ENCODE measurements around the gene ZNF581. TPM values are rescaled to one million over a fixed set of nuclear protein-coding genes. Genes with fewer than 3 reads are reported as not detected.

Gene ZNF581
- total and polyA plus RNA-seq, 11 donors, result 4.7 to 12.7 (median 7.2) TPM

DNA sequence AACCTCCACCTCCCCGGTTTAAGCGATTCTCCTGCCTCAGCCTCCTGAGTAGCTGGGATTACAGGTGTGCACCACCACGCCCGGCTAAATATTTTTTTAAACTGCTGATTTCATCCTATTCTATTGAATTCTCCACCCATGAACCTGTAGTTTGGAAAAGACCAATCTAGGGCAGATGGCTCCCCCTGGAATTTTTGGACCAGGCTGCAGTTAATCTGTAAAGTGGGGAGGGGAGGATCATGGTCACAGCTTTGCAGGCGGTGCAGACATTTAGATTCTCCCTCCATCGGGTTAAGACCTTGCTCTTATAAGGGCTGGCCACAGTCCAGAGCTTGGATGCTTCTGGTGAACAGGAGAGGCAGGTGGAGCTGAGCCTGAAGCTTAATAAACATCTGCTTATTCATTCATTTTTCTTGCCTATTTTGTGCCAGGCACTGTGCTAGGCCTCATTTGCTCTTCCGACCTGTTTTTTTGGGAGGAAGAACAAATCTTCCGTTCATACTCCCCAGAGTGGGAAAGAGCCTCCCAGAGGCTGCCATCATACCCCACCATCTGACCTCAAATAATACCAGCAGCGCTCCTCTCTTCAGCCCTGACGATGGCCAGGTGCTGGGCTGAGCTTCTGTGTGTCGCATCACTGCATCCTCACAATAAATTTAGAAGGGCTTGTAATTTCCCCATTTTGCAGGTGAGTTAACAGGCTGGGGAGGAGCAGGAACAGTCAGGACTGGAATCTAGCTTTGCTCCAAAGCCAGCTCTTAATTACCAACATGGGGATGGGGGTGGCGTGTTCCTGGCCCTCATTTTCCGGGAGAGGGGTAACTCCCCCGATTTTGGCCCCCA lies 3.7 kb downstream of the ZNF581 start:
- DNase-seq, result no peak
- no peak for ATAC-seq
- intact Hi-C loops (cut with DNase I), result no loop called here
- Histone ChIP-seq H3K27ac (peak overlapping the region in 11 of 12 donors; percentile 77 to 93 (median 88)), H3K4me3 (peak overlapping the region in 11 of 12 donors; percentile 68 to 96 (median 86)), H3K36me3 (peaks cover 0 to 19% (median 13%) of the 10 kb centered on the region in 9 donors), H3K4me1 (peaks cover 10 to 53% (median 39%) of the 10 kb centered on the region in 12 donors), H3K9me3 (no peaks in the 10 kb centered on the region), H3K27me3 (no peaks in the 10 kb centered on the region)
- TF ChIP-seq, protein P1, sequence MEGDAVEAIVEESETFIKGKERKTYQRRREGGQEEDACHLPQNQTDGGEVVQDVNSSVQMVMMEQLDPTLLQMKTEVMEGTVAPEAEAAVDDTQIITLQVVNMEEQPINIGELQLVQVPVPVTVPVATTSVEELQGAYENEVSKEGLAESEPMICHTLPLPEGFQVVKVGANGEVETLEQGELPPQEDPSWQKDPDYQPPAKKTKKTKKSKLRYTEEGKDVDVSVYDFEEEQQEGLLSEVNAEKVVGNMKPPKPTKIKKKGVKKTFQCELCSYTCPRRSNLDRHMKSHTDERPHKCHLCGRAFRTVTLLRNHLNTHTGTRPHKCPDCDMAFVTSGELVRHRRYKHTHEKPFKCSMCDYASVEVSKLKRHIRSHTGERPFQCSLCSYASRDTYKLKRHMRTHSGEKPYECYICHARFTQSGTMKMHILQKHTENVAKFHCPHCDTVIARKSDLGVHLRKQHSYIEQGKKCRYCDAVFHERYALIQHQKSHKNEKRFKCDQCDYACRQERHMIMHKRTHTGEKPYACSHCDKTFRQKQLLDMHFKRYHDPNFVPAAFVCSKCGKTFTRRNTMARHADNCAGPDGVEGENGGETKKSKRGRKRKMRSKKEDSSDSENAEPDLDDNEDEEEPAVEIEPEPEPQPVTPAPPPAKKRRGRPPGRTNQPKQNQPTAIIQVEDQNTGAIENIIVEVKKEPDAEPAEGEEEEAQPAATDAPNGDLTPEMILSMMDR (IDR thresholded peaks at IDR 0.05), result no peak
- no peak for TF ChIP-seq POLR2A (IDR thresholded peaks at IDR 0.05)
- WGBS, 4 donors, result 41 to 43% (median 42%) methylated on average over 14 of the region's 14 CpGs

DNA sequence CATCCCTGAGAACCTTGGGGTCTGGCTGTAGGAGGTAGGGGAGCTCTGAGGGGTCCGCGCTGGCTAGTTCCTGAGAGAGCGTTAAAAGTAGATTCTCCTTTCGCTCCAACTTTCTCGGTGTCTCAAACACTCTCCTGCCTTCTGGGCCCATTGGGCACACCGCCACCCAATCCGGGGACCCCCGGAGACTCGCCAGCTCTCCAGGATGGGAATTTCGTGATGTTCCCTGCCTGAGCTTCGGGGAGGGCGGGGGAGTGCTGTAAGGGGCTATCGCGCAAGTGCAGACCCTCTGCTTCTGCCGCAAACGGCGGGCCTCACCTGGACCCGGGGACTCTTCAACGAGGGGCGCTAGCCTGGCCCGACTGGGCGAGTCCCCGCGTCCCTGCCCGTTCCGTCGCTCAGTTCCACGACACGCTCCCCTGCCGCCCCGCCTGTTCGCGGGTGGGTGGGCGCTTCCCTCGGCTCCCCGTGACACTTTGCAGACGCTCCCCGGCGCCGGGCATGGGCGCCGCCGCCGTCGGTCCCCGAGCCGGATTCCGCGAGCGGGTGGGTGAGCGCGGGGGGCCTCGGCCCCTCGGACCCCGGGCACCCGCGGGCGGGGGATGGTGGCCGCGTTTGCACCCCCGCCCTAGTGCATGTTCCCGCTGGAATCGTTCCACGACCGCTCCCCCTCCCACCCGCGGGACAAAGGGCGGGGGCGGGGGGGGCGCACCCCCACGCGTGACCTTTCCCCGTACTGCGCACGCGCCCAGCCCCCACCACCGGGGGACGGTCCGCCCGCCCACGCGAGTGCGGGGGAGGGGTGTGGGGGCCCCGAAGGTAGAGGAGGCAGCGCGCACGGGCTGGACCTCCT lies 4.5 kb downstream of the ZNF581 start, which contains the start of gene CCDC106:
CCDC106 (plus strand) TSS at position 481 of the 853 bp plus-strand sequence. CDS start 835 bp downstream, outside the sequence.
- Histone ChIP-seq H3K36me3 (peaks cover 0 to 19% (median 13%) of the 10 kb centered on the region in 9 donors), H3K27me3 (no peaks in the 10 kb centered on the region), H3K27ac (peak within 1 kb of the TSS; percentile 69 to 93 (median 85)), H3K4me3 (peak within 1 kb of the TSS; percentile 68 to 96 (median 86)), H3K9me3 (no peaks in the 10 kb centered on the region), H3K4me1 (peaks cover 7 to 47% (median 31%) of the 10 kb centered on the region in 12 donors)
- ATAC-seq (peak; percentile 27 to 63 (median 58)), DNase-seq (peak; percentile 75 to 86 (median 79))
- 1 to 3% (median 1%) methylated on average over 24 to 87 of the region's 87 CpGs for WGBS, 4 donors
- TF ChIP-seq POLR2A (IDR thresholded peaks at IDR 0.05), result no peak
- TF ChIP-seq, protein P1 (IDR thresholded peaks at IDR 0.05), result no peak
- intact Hi-C loops (cut with DNase I), result no loop called here

GRCh38 chr19:55648585-55649267 lies 5.3 kb downstream of the ZNF581 start:
- H3K9me3 ChIP-seq, result no peaks in the 10 kb centered on the region
- DNase-seq, result no peak
- TF ChIP-seq POLR2A (IDR thresholded peaks at IDR 0.05), result no peak
- TF ChIP-seq, protein P1 (IDR thresholded peaks at IDR 0.05), result no peak
- H3K27ac ChIP-seq, result peak overlapping the region; percentile 69 to 93 (median 85)
- intact Hi-C loops (cut with DNase I), result no loop called here
- no peaks in the 10 kb centered on the region for H3K27me3 ChIP-seq
- 20 to 27% (median 23%) methylated on average over 9 to 25 of the region's 25 CpGs for WGBS, 4 donors
- peak overlapping the region; percentile 68 to 96 (median 86) for H3K4me3 ChIP-seq
- H3K36me3 ChIP-seq, result peaks cover 0 to 19% (median 13%) of the 10 kb centered on the region in 9 donors
- no peak for ATAC-seq
- peaks cover 4 to 47% (median 30%) of the 10 kb centered on the region in 12 donors for H3K4me1 ChIP-seq

Measured in heart left ventricle (tissue), 16 donors.